Measurements from ENCODE around the gene XRRA1.

- TF ChIP-seq CTCF (IDR thresholded peaks at IDR 0.05) (no peak), POLR2A (IDR thresholded peaks at IDR 0.05) (no peak)
These were observed 5.3 kb upstream of the XRRA1 start for GRCh38 chr11:74954199-74954598.

Measured in heart left ventricle (tissue), 13 donors.